ENCODE results near the gene GGTLC1. TPM values are rescaled to one million over a fixed set of nuclear protein-coding genes. Genes with fewer than 3 reads are reported as not detected.

Gene GGTLC1
- total and polyA plus RNA-seq, 10 of the 15 experiments (the other 5 are each of a cell fraction or from before 2014, with no cell fraction given) = not detected

DNA sequence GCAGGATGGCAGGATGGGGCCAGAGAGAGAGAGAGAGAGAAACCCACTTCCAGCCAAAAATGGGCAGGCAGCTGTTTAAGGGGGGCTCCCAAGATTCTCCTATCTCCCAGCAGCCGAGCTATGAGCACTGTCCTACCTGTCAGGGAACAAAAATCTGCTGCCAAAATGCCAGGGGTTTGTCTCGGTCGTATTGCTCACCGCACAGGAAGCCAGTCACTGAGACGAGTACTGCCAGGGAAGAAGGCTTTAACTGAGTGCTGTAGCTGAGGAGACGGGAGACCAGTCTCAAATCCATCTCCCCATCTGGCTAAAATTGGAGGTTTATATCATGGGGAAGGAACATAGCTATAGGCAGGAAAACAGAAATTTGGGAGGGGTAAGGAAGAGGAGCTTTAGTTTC is 22.3 kb downstream of the GGTLC1 start (continued):
- TF ChIP-seq, protein P1, sequence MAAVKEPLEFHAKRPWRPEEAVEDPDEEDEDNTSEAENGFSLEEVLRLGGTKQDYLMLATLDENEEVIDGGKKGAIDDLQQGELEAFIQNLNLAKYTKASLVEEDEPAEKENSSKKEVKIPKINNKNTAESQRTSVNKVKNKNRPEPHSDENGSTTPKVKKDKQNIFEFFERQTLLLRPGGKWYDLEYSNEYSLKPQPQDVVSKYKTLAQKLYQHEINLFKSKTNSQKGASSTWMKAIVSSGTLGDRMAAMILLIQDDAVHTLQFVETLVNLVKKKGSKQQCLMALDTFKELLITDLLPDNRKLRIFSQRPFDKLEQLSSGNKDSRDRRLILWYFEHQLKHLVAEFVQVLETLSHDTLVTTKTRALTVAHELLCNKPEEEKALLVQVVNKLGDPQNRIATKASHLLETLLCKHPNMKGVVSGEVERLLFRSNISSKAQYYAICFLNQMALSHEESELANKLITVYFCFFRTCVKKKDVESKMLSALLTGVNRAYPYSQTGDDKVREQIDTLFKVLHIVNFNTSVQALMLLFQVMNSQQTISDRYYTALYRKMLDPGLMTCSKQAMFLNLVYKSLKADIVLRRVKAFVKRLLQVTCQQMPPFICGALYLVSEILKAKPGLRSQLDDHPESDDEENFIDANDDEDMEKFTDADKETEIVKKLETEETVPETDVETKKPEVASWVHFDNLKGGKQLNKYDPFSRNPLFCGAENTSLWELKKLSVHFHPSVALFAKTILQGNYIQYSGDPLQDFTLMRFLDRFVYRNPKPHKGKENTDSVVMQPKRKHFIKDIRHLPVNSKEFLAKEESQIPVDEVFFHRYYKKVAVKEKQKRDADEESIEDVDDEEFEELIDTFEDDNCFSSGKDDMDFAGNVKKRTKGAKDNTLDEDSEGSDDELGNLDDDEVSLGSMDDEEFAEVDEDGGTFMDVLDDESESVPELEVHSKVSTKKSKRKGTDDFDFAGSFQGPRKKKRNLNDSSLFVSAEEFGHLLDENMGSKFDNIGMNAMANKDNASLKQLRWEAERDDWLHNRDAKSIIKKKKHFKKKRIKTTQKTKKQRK (IDR thresholded peaks at IDR 0.05; ENCODE audit: low read depth, low read length) = no peak
- TF ChIP-seq ZNF384 (IDR thresholded peaks at IDR 0.05; ENCODE audit: borderline replicate concordance, low read depth, low read length) = no peak

DNA sequence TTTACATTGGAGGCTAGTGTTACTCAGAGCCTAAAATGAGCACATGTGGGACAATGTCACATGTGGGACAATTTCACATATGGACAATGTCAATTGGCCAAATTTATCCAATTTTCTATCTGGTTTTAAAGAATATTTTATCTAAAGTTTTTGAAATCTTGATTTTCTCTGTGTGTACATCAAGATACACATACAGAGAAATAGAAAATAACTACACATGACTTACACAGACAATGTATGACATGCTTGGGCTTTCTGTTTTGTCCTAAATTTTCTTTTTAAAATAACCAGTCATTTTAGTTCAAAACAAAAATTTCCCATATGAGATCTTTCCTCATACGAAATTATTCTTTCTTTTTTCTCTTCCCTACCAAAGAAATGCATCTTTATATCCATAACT is 24.6 kb downstream of the GGTLC1 start:
- DNase-seq (ENCODE audit: low read depth, low spot score) = no peak
- no peaks in the 10 kb centered on the region for H3K36me3 ChIP-seq (ENCODE audit: control insufficient read depth in 2 of 2, insufficient read depth in 2 of 2, low read length in 1 of 2)
- BruUV-seq (replicated peaks) = no TSS peak
- H3K4me3 ChIP-seq = no peak overlapping the region
- no peak for FAIRE-seq
- TF ChIP-seq CHD4 (IDR thresholded peaks at IDR 0.05) (no peak), YY1 (IDR thresholded peaks at IDR 0.05; ENCODE audit: low read depth, low read length) (no peak), TCF7 (IDR thresholded peaks at IDR 0.05; ENCODE audit: borderline replicate concordance) (no peak), YBX1 (IDR thresholded peaks at IDR 0.05) (no peak), LARP7 (IDR thresholded peaks at IDR 0.05) (no peak)
- no peaks in the 10 kb centered on the region for H3K79me2 ChIP-seq (ENCODE audit: control insufficient read depth, insufficient read depth, low read length)
- no peaks in the 10 kb centered on the region for H3K4me1 ChIP-seq (ENCODE audit: control insufficient read depth, insufficient read depth, low read length)
- H3K9ac ChIP-seq (ENCODE audit: control insufficient read depth, insufficient read depth, low read length) = no peak overlapping the region
- CTCF ChIA-PET = no interaction called here
- no peaks in the 10 kb centered on the region for H3K27me3 ChIP-seq (replicated peaks in 1 of 2; ENCODE audit: control insufficient read depth in 2 of 2, insufficient read depth in 2 of 2, low read length in 1 of 2)
- no peak for ATAC-seq
- 0% methylated on average over 1 of the region's 1 CpG for WGBS (ENCODE audit: insufficient coverage, insufficient replicate concordance, low lambda C conversion rate, missing lambda C conversion rate)
- intact Hi-C loops (cut with micrococcal nuclease; ENCODE audit: unreplicated experiment) (no loop called here), in situ Hi-C loops (cut with MboI) (loop anchor here (25.0 kb wide), 1 partner anchor 1473 kb away; no protein-coding TSS in a partner anchor)
- H3K4me2 ChIP-seq (ENCODE audit: control insufficient read depth, insufficient read depth) = no peak overlapping the region
- RAD21 ChIA-PET (ENCODE audit: unreplicated experiment) = no interaction called here
- SMC1A ChIA-PET (ENCODE audit: uncharacterized antibody, unreplicated experiment) = no interaction called here
- POLR2A ChIA-PET = no interaction called here
- H4K20me1 ChIP-seq (ENCODE audit: control insufficient read depth, insufficient read depth) = peaks cover 2% of the 10 kb centered on the region; the same call in 1 of the 2 replicates
- H3K27ac ChIP-seq (ENCODE audit: control insufficient read depth, insufficient read depth) = no peak overlapping the region
- no peaks in the 10 kb centered on the region for H3K9me3 ChIP-seq (replicated peaks; ENCODE audit: control insufficient read depth, insufficient read depth, low read length)
- no peak overlapping the region for H2AFZ ChIP-seq (ENCODE audit: control insufficient read depth, low read depth, low read length)

All from GM12878 (cell line).